Gastroesophageal sphincter (tissue), 3 donors: ENCODE measurements around the gene GAD1.

Experiments used
- EP300 ChIP-seq: sonication (generic); formaldehyde crosslinking; IDR thresholded peaks from one replicate; pipeline ENCODE4 v1.6.1; 2017; ENCODE audit warnings: antibody characterized with exemption, mild to moderate bottlenecking
- POLR2AphosphoS5 ChIP-seq: sonication (generic); formaldehyde crosslinking; IDR thresholded peaks from one replicate; pipeline ENCODE4 v1.6.1; 2017; ENCODE audit warnings: antibody characterized with exemption
- TF ChIP-seq, protein P1 (sequence below), 4 experiments: fragments of 200-600 bp in 2 of 4; fragments of 450-650 bp in 2 of 4; sonication (generic) in 1 of 4; IDR thresholded peaks; one replicate each; pipeline ENCODE4 v1.5.1; 2017 to 2019; ENCODE audit warnings: antibody characterized with exemption in 4 of 4, mild to moderate bottlenecking in 2 of 4, moderate library complexity in 2 of 4

DNA sequence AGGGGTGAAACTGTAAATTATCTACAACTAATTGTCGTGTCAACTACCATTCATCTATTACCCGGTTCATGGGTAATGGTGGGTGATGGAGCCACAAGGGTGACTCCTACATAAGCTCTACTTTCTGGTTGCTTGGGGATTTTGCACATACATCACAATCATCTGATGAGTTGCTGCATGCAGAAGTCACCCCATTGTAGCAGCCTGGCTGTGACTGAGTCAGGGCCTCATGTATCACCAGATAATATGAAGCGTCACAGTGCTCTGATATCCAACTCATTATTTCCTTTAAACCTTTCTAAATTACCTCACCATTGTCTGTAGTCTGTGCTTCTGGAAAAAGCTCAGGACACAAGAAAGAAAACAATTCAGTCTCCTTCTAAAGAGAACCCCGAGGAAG is 79.9 kb downstream of the GAD1 start:
- TF ChIP-seq, protein P1, sequence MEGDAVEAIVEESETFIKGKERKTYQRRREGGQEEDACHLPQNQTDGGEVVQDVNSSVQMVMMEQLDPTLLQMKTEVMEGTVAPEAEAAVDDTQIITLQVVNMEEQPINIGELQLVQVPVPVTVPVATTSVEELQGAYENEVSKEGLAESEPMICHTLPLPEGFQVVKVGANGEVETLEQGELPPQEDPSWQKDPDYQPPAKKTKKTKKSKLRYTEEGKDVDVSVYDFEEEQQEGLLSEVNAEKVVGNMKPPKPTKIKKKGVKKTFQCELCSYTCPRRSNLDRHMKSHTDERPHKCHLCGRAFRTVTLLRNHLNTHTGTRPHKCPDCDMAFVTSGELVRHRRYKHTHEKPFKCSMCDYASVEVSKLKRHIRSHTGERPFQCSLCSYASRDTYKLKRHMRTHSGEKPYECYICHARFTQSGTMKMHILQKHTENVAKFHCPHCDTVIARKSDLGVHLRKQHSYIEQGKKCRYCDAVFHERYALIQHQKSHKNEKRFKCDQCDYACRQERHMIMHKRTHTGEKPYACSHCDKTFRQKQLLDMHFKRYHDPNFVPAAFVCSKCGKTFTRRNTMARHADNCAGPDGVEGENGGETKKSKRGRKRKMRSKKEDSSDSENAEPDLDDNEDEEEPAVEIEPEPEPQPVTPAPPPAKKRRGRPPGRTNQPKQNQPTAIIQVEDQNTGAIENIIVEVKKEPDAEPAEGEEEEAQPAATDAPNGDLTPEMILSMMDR (IDR thresholded peaks at IDR 0.05) = no peak
- no peak for TF ChIP-seq POLR2AphosphoS5
- TF ChIP-seq EP300 = no peak
